Cardiac atrium fibroblast (primary cell): Measurements from ENCODE around the gene OSMR. TPM values are rescaled to one million over a fixed set of nuclear protein-coding genes. Genes with fewer than 3 reads are reported as not detected.

Experiments
- total RNA-seq: library from RNA; depleted of rRNA; stranded (reverse); fragments of >200 nt; gene quantifications from 2 replicates; pipeline ENCODE4 v1.2.3, GENCODE V29; 2015

The OSMR gene
- total RNA-seq = 99.3 and 160 TPM in 2 replicates

DNA sequence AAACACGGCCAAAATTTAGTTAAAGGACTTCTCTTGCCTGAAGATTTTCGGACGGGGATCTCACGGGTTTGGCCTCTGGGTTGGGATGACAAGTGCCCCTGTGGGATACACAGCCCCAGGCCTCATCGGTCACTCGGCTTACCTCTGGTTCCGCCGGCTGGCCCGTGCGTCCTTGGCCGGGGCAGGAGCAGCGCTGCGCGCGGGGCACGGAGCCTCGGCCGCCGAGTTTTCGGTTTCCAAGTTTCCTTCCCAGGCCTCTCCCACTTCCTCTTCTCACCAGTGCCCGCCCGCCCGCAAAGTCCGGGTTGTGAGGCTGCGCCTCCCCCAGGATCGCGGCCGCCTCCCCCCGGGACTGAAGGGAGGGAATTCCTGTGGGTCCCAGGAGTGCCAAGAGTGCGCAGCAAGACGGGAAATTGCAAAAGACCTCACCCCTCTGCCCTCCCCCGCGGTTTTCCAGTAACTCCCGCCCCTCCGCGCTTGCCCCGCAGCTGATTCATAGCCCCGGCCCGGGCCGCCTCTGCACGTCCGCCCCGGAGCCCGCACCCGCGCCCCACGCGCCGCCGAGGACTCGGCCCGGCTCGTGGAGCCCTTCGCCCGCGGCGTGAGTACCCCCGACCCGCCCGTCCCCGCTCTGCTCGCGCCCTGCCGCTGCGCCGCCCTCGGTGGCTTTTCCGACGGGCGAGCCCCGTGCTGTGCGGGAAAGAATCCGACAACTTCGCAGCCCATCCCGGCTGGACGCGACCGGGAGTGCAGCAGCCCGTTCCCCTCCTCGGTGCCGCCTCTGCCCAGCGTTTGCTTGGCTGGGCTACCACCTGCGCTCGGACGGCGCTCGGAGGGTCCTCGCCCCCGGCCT lies at the start of gene OSMR:
OSMR (plus strand) TSS at position 487 of the 853 bp plus-strand sequence. CDS start 23,033 bp downstream, outside the sequence.

Other genes starting within 250 kb of the OSMR start
- 5.8 and 17.2 TPM in 2 replicates for gene RICTOR, start 228.4 kb downstream of the OSMR start, total RNA-seq